ENCODE measurements around the gene WDFY2.
"Not testable (repeated sequence)": the region's sequence is repeated elsewhere in the genome, so short reads cannot be mapped to it uniquely, and the experiment has no call there.

Gene WDFY2

GRCh38 chr13:51581148-51581820 is 3.0 kb upstream of the WDFY2 start:
- Histone ChIP-seq H3K36me3 (ENCODE audit: insufficient read depth, low read length) (no peaks in the 10 kb centered on the region), H3K4me1 (ENCODE audit: insufficient read depth, low read length) (peaks cover 12% of the 10 kb centered on the region), H2AFZ (ENCODE audit: low read depth, low read length) (no peak overlapping the region), H3K27me3 (ENCODE audit: insufficient read depth, low read length) (peaks cover 7% of the 10 kb centered on the region), H3K9me3 (ENCODE audit: low read length) (no peaks in the 10 kb centered on the region), H3K4me3 (ENCODE audit: low read length) (no peak overlapping the region)

- Histone ChIP-seq H3K36me3 (ENCODE audit: insufficient read depth, low read length) (no peaks in the 10 kb centered on the region), H3K4me1 (ENCODE audit: insufficient read depth, low read length) (peaks cover 21% of the 10 kb centered on the region), H3K9me3 (ENCODE audit: low read length) (no peaks in the 10 kb centered on the region), H2AFZ (ENCODE audit: low read depth, low read length) (peak overlapping the region; percentile 66), H3K27me3 (ENCODE audit: insufficient read depth, low read length) (peaks cover 5% of the 10 kb centered on the region), H3K4me3 (ENCODE audit: low read length) (peak overlapping the region; percentile 67)
Observed at GRCh38 chr13:51583469-51583874, 790 bp upstream of the WDFY2 start.

DNA sequence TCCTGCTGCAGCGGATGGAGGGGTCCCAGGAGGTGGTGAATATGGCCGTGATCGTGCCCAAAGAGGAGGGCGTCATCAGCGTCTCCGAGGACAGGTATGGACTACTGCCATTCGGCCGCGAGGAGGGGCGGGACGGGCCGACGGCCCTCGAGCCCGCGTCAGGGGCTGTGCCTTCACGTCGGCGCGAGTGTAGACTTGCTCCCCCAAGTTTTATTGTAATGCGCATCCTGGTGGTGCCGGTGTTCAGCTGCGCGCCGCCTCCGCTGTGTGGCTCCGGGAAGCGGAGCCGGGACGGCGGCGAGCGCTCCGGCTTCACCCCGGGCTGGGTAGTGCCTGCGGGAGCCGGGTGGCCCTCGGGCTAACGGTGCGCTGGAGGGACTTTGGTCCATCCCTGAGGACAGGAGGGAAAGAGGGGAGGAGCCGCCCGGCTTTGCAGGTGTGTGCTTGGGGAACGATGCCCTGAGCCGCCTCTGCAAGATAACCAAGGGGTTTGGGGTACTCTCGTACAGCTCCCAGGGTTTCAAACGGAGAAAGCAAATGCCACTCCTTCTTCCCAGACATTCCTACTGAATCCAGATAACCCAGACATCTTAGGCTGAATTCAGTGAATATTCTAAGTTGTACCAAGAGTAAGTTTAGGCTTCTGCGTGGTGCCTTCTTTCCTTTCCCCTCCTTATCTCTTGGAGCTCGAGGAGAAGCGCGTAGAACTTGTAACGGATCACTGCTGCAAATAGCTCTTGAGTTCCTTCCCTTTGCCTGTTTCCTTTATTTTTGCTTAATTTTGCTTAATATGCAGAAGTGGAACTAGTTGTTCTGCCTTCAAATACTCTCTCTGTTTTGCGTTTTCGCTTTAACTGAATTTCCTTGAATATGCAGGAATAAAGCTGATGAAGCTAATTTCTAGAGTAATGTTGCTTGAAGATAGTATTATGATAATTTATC is 740 bp downstream of the WDFY2 start:
- H3K4me1 ChIP-seq (ENCODE audit: insufficient read depth, low read length), result peaks cover 27% of the 10 kb centered on the region
- peaks cover 5% of the 10 kb centered on the region for H3K27me3 ChIP-seq (ENCODE audit: insufficient read depth, low read length)
- H3K4me3 ChIP-seq (ENCODE audit: low read length), result peak overlapping the region; percentile 67
- no peaks in the 10 kb centered on the region for H3K9me3 ChIP-seq (ENCODE audit: low read length)
- H3K36me3 ChIP-seq (ENCODE audit: insufficient read depth, low read length), result no peaks in the 10 kb centered on the region
- H2AFZ ChIP-seq (ENCODE audit: low read depth, low read length), result peak overlapping the region; percentile 54

DNA sequence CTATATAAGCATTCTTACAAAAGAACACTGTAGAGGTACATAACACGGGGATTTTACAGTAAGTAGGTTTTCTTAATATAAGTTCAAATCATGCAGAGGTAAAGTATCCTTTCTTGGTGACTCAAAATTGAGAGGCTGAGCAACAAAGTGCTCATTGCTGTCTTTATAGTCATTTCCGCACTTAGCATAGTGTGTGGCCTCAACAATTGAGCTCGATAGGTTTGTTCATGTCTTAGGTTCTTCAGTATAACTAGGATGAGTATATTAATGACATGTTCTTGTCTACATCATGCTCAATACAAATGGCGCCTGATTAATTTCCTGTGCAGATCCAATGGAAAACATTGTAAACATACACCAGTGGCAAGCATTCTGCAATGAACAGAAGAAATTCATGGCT is 1.4 kb downstream of the WDFY2 start:
- Histone ChIP-seq H3K4me3 (ENCODE audit: low read length) (peak overlapping the region; percentile 67), H3K27me3 (ENCODE audit: insufficient read depth, low read length) (peaks cover 3% of the 10 kb centered on the region), H3K36me3 (ENCODE audit: insufficient read depth, low read length) (no peaks in the 10 kb centered on the region), H3K9me3 (ENCODE audit: low read length) (no peaks in the 10 kb centered on the region), H2AFZ (ENCODE audit: low read depth, low read length) (peak overlapping the region; percentile 54), H3K4me1 (ENCODE audit: insufficient read depth, low read length) (peaks cover 29% of the 10 kb centered on the region)

DNA sequence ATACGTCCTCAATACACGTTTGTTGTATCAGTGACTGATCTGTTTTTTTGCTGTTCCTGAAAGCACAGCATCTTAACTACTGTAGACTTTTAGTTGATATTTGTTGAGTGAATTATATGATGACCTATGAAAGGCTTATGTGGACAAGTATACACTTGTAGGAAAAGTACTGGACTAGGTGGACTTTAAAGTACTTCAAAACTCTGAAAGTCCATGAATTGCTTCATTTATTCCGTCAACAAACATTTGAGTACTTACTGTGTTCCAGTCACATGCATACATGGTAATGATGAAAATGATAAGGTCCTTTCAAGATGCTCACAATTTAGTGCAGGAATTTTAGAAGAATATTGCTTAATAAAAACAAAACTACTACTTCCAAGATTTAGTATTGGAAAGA is 3.1 kb downstream of the WDFY2 start:
- Histone ChIP-seq H3K4me3 (ENCODE audit: low read length) (no peak overlapping the region), H3K36me3 (ENCODE audit: insufficient read depth, low read length) (no peaks in the 10 kb centered on the region), H3K27me3 (ENCODE audit: insufficient read depth, low read length) (no peaks in the 10 kb centered on the region), H2AFZ (ENCODE audit: low read depth, low read length) (no peak overlapping the region), H3K4me1 (ENCODE audit: insufficient read depth, low read length) (peaks cover 33% of the 10 kb centered on the region), H3K9me3 (ENCODE audit: low read length) (no peaks in the 10 kb centered on the region)

DNA sequence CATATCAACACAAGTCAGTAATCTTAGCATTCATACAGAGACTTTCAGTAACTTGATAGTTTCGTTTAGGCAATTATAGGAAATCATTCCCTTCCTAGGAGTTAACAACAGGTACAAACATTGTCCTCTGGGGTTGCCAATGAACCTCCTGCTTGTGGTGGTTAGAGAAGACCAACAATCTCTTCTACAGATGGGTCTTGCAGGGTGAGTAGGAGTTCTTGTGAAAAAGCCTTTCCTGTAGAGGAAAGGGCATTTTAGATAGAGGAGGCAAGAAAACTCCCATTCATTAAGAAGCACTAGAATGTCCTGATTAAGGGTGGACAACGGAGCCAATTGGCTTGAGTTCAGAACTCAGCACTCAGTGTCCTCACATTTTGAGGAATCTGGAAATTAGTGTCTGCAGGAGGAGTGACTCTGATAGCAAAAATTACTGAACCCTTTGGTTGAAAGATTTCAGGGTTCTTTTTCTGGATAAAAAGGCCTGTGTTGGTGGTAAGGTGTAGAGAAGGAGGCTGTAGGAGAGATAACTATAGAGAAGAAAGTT is 4.2 kb downstream of the WDFY2 start:
- no peaks in the 10 kb centered on the region for H3K27me3 ChIP-seq (ENCODE audit: insufficient read depth, low read length)
- H3K9me3 ChIP-seq (ENCODE audit: low read length), result no peaks in the 10 kb centered on the region
- no peak overlapping the region for H3K4me3 ChIP-seq (ENCODE audit: low read length)
- no peaks in the 10 kb centered on the region for H3K36me3 ChIP-seq (ENCODE audit: insufficient read depth, low read length)
- H2AFZ ChIP-seq (ENCODE audit: low read depth, low read length), result no peak overlapping the region
- peaks cover 30% of the 10 kb centered on the region for H3K4me1 ChIP-seq (ENCODE audit: insufficient read depth, low read length)

DNA sequence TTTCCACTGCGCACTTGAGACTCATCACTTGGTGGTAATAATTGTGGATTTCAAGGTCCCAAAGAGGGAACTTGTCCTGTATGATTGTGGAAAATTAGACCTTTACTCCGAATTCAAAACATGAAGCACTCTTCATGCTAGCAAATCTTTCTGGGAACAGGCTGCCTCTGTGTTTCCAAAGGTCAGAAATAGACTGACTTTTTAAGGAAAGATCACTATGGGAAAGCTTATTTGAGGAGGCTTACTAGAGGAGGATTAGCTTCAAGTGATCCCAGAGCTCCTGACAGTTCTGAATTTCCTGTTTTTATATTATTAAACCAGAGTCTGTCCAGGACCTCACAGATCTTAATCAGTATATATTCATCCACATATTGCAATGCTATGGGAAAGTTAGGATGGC is 5.5 kb downstream of the WDFY2 start:
- Histone ChIP-seq H3K9me3 (ENCODE audit: low read length) (no peaks in the 10 kb centered on the region), H3K4me1 (ENCODE audit: insufficient read depth, low read length) (peaks cover 30% of the 10 kb centered on the region), H3K27me3 (ENCODE audit: insufficient read depth, low read length) (no peaks in the 10 kb centered on the region), H3K4me3 (ENCODE audit: low read length) (no peak overlapping the region), H2AFZ (ENCODE audit: low read depth, low read length) (no peak overlapping the region), H3K36me3 (ENCODE audit: insufficient read depth, low read length) (no peaks in the 10 kb centered on the region)

DNA sequence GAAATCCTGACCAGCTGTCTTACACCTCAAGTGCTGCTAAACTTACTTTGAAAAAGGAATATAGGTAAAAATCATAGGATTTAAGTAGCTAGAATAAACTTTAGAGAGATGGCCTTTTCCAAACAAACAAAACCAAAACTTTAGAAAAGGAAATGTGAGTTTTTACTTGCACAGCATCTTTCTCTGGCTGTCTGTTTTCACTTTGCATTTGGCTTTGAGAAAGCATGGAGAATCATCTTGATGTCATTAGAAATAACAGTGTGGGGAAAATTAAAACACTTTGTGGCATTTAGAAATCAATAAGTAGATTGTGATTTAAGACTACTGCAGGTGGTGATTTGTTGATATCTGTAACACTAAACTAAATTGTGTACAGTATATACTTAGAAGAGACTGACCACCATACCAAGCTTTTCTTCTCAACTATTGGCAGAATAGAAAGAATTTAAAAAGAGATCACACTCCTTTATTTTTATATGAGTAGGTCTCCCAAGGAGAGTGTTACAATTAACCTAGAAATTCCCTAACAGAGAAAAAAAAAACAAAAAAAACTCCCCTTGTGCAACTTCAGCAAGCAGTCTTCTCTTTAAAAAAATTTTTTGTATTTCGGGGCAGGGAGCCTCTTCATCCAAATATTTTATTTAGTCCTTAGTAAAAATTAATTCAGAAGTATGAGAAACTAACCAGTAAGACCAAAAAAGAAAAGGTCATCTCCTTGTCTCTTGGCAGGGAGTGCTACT is 6.1 kb downstream of the WDFY2 start:
- no peaks in the 10 kb centered on the region for H3K9me3 ChIP-seq (ENCODE audit: low read length)
- H3K4me1 ChIP-seq (ENCODE audit: insufficient read depth, low read length), result peaks cover 30% of the 10 kb centered on the region
- no peak overlapping the region for H3K4me3 ChIP-seq (ENCODE audit: low read length)

DNA sequence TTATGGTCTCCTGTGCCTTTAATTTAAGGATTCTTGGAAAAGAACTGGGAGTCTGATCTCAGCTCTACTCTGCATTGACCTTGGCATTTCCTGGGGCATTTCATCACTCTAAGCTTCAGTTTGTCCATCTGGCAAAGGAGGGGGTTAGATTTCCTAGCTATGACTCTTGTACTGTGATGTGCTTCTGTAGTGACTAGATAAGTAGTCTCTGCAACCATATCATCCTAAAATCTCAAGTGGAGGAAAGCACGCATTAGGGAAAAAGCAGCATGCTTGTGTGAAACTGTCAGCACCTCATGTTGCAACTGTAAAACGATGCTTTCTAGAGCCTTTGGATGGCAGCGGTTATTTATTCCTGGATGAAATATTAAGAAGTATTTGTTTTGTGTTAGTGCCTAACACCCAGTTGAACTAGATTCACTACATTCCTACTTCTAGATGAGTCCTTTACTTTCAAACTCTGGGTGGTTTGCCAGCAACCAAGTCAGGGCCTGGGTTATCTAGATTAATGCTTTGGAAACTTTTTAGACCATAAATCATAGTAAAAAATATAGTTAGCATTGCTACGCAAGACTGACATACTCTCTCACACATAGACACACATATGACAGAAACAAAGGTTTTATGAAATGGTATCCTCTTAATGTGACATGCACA is 6.8 kb downstream of the WDFY2 start:
- Histone ChIP-seq H3K27me3 (ENCODE audit: insufficient read depth, low read length) (no peaks in the 10 kb centered on the region), H3K36me3 (ENCODE audit: insufficient read depth, low read length) (no peaks in the 10 kb centered on the region), H2AFZ (ENCODE audit: low read depth, low read length) (no peak overlapping the region), H3K4me3 (ENCODE audit: low read length) (no peak overlapping the region), H3K9me3 (ENCODE audit: low read length) (no peaks in the 10 kb centered on the region), H3K4me1 (ENCODE audit: insufficient read depth, low read length) (peaks cover 24% of the 10 kb centered on the region)

More for the DNA sequence above, 6.1 kb downstream of the WDFY2 start:
- H3K27me3 ChIP-seq (ENCODE audit: insufficient read depth, low read length), result no peaks in the 10 kb centered on the region
- no peaks in the 10 kb centered on the region for H3K36me3 ChIP-seq (ENCODE audit: insufficient read depth, low read length)
- H2AFZ ChIP-seq (ENCODE audit: low read depth, low read length), result no peak overlapping the region

- H3K27me3 ChIP-seq (ENCODE audit: insufficient read depth, low read length); H3K9me3 ChIP-seq (ENCODE audit: low read length); H2AFZ ChIP-seq (ENCODE audit: low read depth, low read length); H3K36me3 ChIP-seq (ENCODE audit: insufficient read depth, low read length); H3K4me3 ChIP-seq (ENCODE audit: low read length): not testable (repeated sequence)
- H3K4me1 ChIP-seq (ENCODE audit: insufficient read depth, low read length), result peaks cover 26% of the 10 kb centered on the region
Observed at GRCh38 chr13:51591938-51592337, 7.7 kb downstream of the WDFY2 start.

DNA sequence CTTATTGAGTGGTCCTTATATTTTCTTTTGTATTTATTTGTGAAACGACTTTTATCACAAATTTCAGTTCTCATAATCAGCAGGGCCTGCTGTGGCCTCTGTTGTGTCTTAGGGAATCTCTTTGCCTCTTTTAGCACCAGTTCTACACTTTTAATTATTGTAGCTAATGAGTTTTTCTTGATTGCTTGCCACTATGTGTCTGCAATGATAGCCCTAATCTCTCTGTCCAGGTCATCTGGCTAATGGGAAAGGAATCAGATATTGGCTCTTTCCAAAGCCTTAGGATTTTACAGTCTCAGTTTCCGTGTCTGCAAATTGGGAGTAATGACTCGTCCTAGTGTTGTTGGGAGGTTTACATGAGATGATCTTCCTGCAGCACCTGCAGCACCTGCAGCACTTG is 10.2 kb downstream of the WDFY2 start:
- no peak overlapping the region for H2AFZ ChIP-seq (ENCODE audit: low read depth, low read length)
- no peaks in the 10 kb centered on the region for H3K27me3 ChIP-seq (ENCODE audit: insufficient read depth, low read length)
- H3K4me3 ChIP-seq (ENCODE audit: low read length), result no peak overlapping the region
- H3K4me1 ChIP-seq (ENCODE audit: insufficient read depth, low read length), result peaks cover 12% of the 10 kb centered on the region
- no peaks in the 10 kb centered on the region for H3K9me3 ChIP-seq (ENCODE audit: low read length)
- H3K36me3 ChIP-seq (ENCODE audit: insufficient read depth, low read length), result no peaks in the 10 kb centered on the region

GRCh38 chr13:51595416-51595815 is 11.2 kb downstream of the WDFY2 start:
- Histone ChIP-seq H3K9me3 (ENCODE audit: low read length) (no peaks in the 10 kb centered on the region), H3K4me3 (ENCODE audit: low read length) (no peak overlapping the region), H3K4me1 (ENCODE audit: insufficient read depth, low read length) (peaks cover 13% of the 10 kb centered on the region), H3K27me3 (ENCODE audit: insufficient read depth, low read length) (no peaks in the 10 kb centered on the region), H3K36me3 (ENCODE audit: insufficient read depth, low read length) (no peaks in the 10 kb centered on the region), H2AFZ (ENCODE audit: low read depth, low read length) (no peak overlapping the region)

Data from neuron (in vitro differentiated cells).